ENCODE measurements around the gene TCAP. TPM values are rescaled to one million over a fixed set of nuclear protein-coding genes. Genes with fewer than 3 reads are reported as not detected.
A peak's percentile ranks its signal among the peaks of the same experiment; 100 is the strongest.

The TCAP gene
- total RNA-seq, 1 experiment from 2014 or later, result 2.1 TPM

DNA sequence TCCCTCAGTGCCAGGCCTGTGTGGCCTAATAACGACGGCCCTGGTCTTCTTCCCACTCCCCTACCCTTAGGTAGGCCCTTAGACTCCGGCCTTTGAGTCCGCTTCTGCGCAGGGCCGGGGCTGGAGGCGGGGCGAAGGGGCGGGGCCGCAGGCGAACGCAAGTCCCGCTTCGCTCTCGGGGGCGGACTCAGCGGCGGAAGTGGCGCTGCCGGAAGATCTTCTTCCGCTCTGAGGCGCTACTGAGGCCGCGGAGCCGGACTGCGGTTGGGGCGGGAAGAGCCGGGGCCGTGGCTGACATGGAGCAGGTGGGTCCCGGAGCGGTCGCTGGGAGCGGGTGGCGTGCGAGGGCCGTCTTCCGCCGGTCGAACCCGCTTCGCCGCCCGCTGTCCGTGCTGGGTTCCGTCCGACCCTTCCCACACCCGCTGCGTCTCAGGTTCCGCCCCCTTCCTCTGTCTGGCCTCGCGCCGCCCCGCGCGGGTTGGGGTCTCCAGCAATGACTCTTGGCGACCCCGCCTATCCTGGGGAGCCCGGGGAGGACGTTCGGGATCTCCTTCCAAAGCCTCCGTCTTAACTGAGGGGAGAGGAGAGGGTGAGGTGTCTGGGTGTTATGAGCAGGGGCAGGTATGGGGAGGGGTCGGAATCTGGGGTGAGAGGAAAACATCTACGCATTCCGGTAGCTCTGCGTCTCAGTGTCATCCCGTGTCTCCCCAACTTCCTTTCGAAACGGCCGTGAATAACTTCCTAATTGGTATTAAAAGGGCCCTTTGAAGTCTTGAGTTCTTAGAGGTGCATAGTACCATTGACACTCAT is 28.0 kb upstream of the TCAP start, which contains the start of gene STARD3:
Gene STARD3, plus strand, starts transcription at position 218 of the 810 bp plus-strand sequence. CDS start 16,388 bp downstream, outside the sequence.
- Histone ChIP-seq H3K23ac (ENCODE audit: insufficient read length, low read depth, low read length) (no peak within 1 kb of the TSS), H3K23me2 (ENCODE audit: insufficient read length, low read depth, low read length, poor library complexity, severe bottlenecking) (peaks cover 8% of the 10 kb centered on the region), H3T11ph (ENCODE audit: low read length) (no peak within 1 kb of the TSS), H2BK5ac (ENCODE audit: insufficient read length, low read length) (no peak within 1 kb of the TSS), H4K91ac (ENCODE audit: insufficient read length, low read depth, low read length) (no peak within 1 kb of the TSS), H4K5ac (ENCODE audit: insufficient read length, low read depth, low read length) (no peak within 1 kb of the TSS), H4K8ac (replicated peaks; ENCODE audit: insufficient read length, low read depth, low read length) (no peak within 1 kb of the TSS), H2AFZ (ENCODE audit: low read length) (no peak within 1 kb of the TSS), H3K14ac (ENCODE audit: insufficient read depth, low read length) (peak within 1 kb of the TSS; percentile 74), H4K20me1 (ENCODE audit: control insufficient read depth, insufficient read depth, insufficient read length) (no peaks in the 10 kb centered on the region), H2BK20ac (ENCODE audit: low read depth, low read length, poor library complexity, severe bottlenecking) (no peak within 1 kb of the TSS), H3K56ac (ENCODE audit: insufficient read length, low read depth, low read length) (no peak within 1 kb of the TSS), H2BK120ac (ENCODE audit: low read depth, low read length, poor library complexity, severe bottlenecking) (no peak within 1 kb of the TSS), H3K27me3 (ENCODE audit: insufficient read depth, low read length) (no peaks in the 10 kb centered on the region), H2AK5ac (ENCODE audit: insufficient read length, low read length) (no peak within 1 kb of the TSS), H3K9me3 (ENCODE audit: control insufficient read depth, low read depth, low read length) (no peaks in the 10 kb centered on the region), H3K4me1 (ENCODE audit: insufficient read depth, low read length) (peaks cover 12% of the 10 kb centered on the region; the same call in 1 of the 2 replicates), H3K79me1 (ENCODE audit: insufficient read depth, low read depth, low read length, poor library complexity, severe bottlenecking) (no peaks in the 10 kb centered on the region), H3K18ac (ENCODE audit: insufficient read length, low read depth, low read length) (peak within 1 kb of the TSS; percentile 47), H3K79me2 (ENCODE audit: insufficient read depth, low read length) (no peaks in the 10 kb centered on the region; the same call in 1 of the 2 replicates), H3K9ac (ENCODE audit: extremely low read depth, insufficient read length, low read length) (peak within 1 kb of the TSS; percentile 57), H3K27ac (ENCODE audit: insufficient read length, low read depth, low read length) (no peak within 1 kb of the TSS), H2BK12ac (ENCODE audit: insufficient read length, low read depth, low read length) (no peak within 1 kb of the TSS), H3K4ac (ENCODE audit: low read depth, low read length) (no peak within 1 kb of the TSS), H2BK15ac (ENCODE audit: low read depth, low read length) (no peak within 1 kb of the TSS; the same call in 1 of the 2 replicates), H3K4me2 (ENCODE audit: insufficient read depth, insufficient read length, low read length) (peak within 1 kb of the TSS; percentile 99)
- TF ChIP-seq, protein P1, sequence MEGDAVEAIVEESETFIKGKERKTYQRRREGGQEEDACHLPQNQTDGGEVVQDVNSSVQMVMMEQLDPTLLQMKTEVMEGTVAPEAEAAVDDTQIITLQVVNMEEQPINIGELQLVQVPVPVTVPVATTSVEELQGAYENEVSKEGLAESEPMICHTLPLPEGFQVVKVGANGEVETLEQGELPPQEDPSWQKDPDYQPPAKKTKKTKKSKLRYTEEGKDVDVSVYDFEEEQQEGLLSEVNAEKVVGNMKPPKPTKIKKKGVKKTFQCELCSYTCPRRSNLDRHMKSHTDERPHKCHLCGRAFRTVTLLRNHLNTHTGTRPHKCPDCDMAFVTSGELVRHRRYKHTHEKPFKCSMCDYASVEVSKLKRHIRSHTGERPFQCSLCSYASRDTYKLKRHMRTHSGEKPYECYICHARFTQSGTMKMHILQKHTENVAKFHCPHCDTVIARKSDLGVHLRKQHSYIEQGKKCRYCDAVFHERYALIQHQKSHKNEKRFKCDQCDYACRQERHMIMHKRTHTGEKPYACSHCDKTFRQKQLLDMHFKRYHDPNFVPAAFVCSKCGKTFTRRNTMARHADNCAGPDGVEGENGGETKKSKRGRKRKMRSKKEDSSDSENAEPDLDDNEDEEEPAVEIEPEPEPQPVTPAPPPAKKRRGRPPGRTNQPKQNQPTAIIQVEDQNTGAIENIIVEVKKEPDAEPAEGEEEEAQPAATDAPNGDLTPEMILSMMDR (conservative IDR thresholded peaks at IDR 0.05), result peak; percentile 26; the same call in 1 of the 3 replicates
- no CpG with 5 or more reads among the region's 69 CpGs for WGBS (ENCODE audit: extremely low coverage, insufficient read length, low lambda C conversion rate)
- Mint-ChIP-seq H3K4me1 (peaks cover 61 to 62% of the 10 kb centered on the region in 2 experiments), H3K9me3 (no peaks in the 10 kb centered on the region), H3K36me3 (ENCODE audit: insufficient read depth in 1 of 3, low read depth in 3 of 3) (peaks cover 0 to 3% (median 0%) of the 10 kb centered on the region in 3 experiments; a peak in 3 of 7 replicates), H3K27ac (peak within 1 kb of the TSS; percentile 42 to 91 (median 75); a peak in 5 of 7 replicates), H3K4me3 (peak within 1 kb of the TSS; percentile 91 to 96), H3K27me3 (ENCODE audit: low read depth) (no peaks in the 10 kb centered on the region)
- DNase-seq, result peak; percentile 97
